ENCODE measurements around the gene SHC3.

The SHC3 gene

GRCh38 chr9:88957526-88957925, 221.1 kb downstream of the SHC3 start:
- DNase-seq (ENCODE audit: low read depth in 2 of 2) = no peak

Data from stimulated activated CD8-positive, alpha-beta memory T cell treated with anti-CD3 and anti-CD28 coated beads, Interleukin-7, amount 100 ng/mL, for 1 hour (primary cell).